ENCODE data around the gene CHMP4B.

The CHMP4B gene

DNA sequence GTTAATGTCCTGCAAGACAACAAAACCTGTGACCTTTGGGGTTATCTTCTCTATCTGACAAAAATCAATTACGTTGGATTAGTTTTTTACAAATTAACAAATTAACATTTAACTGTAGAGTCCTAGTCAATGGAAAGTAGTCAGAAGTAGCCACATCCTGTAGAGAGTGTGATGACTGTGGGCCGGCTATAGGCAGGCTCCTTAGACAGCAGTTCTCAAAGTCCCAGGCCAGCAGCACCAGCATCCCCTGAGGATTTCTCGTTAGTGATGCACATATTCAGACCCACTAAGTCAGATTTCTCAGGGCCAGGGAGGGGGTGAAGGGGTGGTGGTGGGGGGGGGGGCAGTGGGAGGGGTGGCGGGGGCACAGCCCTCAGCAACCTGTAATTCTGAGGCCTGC lies 42.1 kb upstream of the CHMP4B start:
- Histone ChIP-seq H3K9me2 (replicated peaks; ENCODE audit: insufficient read depth, low read length) (no peaks in the 10 kb centered on the region), H3K4me2 (ENCODE audit: low read depth, low read length) (no peak overlapping the region), H3K27ac (ENCODE audit: low read length) (no peak overlapping the region), H3F3A (ENCODE audit: insufficient read depth, low read length) (peaks cover 7% of the 10 kb centered on the region), H3K4me1 (ENCODE audit: low read length) (peaks cover 14% of the 10 kb centered on the region), H4K20me1 (ENCODE audit: insufficient read depth, low read length) (no peaks in the 10 kb centered on the region), H3K36me3 (replicated peaks; ENCODE audit: insufficient read depth, low read length) (no peaks in the 10 kb centered on the region), H3K4me3 (ENCODE audit: low read length) (no peak overlapping the region), H3K27me3 (replicated peaks; ENCODE audit: insufficient read depth, low read length) (no peaks in the 10 kb centered on the region), H3K79me2 (ENCODE audit: low read length) (no peaks in the 10 kb centered on the region), H3K9ac (ENCODE audit: low read length) (no peak overlapping the region), H3K9me3 (replicated peaks; ENCODE audit: insufficient read depth, low read length) (no peaks in the 10 kb centered on the region), H2AFZ (ENCODE audit: low read length) (no peak overlapping the region)
- DNase-seq, result no peak
- TF ChIP-seq EZH2 (optimal IDR thresholded peaks at IDR 0.05; ENCODE audit: low read depth, low read length) (no peak), EZH2phosphoT487 (IDR thresholded peaks at IDR 0.05; ENCODE audit: low read length) (no peak)
- TF ChIP-seq, protein P1, sequence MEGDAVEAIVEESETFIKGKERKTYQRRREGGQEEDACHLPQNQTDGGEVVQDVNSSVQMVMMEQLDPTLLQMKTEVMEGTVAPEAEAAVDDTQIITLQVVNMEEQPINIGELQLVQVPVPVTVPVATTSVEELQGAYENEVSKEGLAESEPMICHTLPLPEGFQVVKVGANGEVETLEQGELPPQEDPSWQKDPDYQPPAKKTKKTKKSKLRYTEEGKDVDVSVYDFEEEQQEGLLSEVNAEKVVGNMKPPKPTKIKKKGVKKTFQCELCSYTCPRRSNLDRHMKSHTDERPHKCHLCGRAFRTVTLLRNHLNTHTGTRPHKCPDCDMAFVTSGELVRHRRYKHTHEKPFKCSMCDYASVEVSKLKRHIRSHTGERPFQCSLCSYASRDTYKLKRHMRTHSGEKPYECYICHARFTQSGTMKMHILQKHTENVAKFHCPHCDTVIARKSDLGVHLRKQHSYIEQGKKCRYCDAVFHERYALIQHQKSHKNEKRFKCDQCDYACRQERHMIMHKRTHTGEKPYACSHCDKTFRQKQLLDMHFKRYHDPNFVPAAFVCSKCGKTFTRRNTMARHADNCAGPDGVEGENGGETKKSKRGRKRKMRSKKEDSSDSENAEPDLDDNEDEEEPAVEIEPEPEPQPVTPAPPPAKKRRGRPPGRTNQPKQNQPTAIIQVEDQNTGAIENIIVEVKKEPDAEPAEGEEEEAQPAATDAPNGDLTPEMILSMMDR (IDR thresholded peaks at IDR 0.05; ENCODE audit: low read length), result no peak

DNA sequence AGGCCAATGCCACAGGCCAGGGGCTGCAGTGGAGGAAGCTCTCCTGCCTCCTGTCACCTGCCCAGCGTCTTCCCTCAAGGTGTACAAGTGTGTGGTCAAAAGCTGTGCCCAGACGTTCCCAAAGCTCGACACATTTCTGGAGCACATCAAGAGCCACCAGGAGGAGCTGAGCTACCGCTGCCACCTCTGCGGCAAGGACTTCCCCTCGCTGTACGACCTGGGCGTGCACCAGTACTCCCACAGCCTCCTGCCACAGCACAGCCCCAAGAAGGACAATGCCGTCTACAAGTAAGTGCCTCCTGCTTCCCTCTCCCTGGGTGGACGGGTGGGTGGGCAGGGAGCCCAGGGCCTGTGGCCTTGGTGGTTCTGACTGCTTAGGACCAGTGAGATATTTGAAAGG lies 41.1 kb upstream of the CHMP4B start:
- TF ChIP-seq EZH2 (optimal IDR thresholded peaks at IDR 0.05; ENCODE audit: low read depth, low read length), result no peak
- TF ChIP-seq, protein P1 (IDR thresholded peaks at IDR 0.05; ENCODE audit: low read length), result no peak
- TF ChIP-seq EZH2phosphoT487 (IDR thresholded peaks at IDR 0.05; ENCODE audit: low read length), result no peak
- no peaks in the 10 kb centered on the region for H3K9me3 ChIP-seq (replicated peaks; ENCODE audit: insufficient read depth, low read length)
- no peaks in the 10 kb centered on the region for H3K79me2 ChIP-seq (ENCODE audit: low read length)
- no peak overlapping the region for H3K4me3 ChIP-seq (ENCODE audit: low read length)
- peaks cover 23% of the 10 kb centered on the region for H3K4me1 ChIP-seq (ENCODE audit: low read length)
- DNase-seq, result no peak
- H3K4me2 ChIP-seq (ENCODE audit: low read depth, low read length), result no peak overlapping the region
- no peak overlapping the region for H3K9ac ChIP-seq (ENCODE audit: low read length)
- H3K9me2 ChIP-seq (replicated peaks; ENCODE audit: insufficient read depth, low read length), result no peaks in the 10 kb centered on the region
- no peaks in the 10 kb centered on the region for H3K36me3 ChIP-seq (replicated peaks; ENCODE audit: insufficient read depth, low read length)
- peaks cover 17% of the 10 kb centered on the region for H3F3A ChIP-seq (ENCODE audit: insufficient read depth, low read length)
- no peaks in the 10 kb centered on the region for H4K20me1 ChIP-seq (ENCODE audit: insufficient read depth, low read length)
- H3K27ac ChIP-seq (ENCODE audit: low read length), result no peak overlapping the region
- H3K27me3 ChIP-seq (replicated peaks; ENCODE audit: insufficient read depth, low read length), result no peaks in the 10 kb centered on the region
- H2AFZ ChIP-seq (ENCODE audit: low read length), result no peak overlapping the region

DNA sequence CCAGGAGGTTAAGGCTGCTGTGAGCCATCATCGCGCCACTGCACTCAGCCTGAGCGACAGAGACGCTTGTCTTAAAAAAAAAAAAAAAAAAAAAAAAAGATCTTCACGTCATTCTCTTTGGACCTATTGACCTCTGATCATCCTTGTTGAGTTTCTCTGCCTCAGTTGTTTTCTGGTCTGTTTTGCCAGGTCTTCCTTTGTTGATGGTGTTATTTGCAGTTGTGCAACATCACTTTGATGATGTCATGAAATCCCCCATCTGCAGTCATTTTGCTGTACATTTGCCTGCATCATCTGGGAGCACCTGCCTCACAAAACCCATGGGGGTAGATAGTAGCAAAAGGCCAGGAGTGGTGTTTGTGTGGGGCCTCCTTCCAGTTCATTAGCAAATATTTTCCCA lies 39.2 kb upstream of the CHMP4B start:
- Histone ChIP-seq H3K27ac (ENCODE audit: low read length) (no peak overlapping the region), H2AFZ (ENCODE audit: low read length) (no peak overlapping the region), H3K4me2 (ENCODE audit: low read depth, low read length) (no peak overlapping the region), H3K9me2 (replicated peaks; ENCODE audit: insufficient read depth, low read length) (no peaks in the 10 kb centered on the region), H3K36me3 (replicated peaks; ENCODE audit: insufficient read depth, low read length) (no peaks in the 10 kb centered on the region), H3K9ac (ENCODE audit: low read length) (no peak overlapping the region), H4K20me1 (ENCODE audit: insufficient read depth, low read length) (no peaks in the 10 kb centered on the region), H3K79me2 (ENCODE audit: low read length) (no peaks in the 10 kb centered on the region), H3K4me3 (ENCODE audit: low read length) (no peak overlapping the region), H3K4me1 (ENCODE audit: low read length) (peaks cover 23% of the 10 kb centered on the region), H3K27me3 (replicated peaks; ENCODE audit: insufficient read depth, low read length) (no peaks in the 10 kb centered on the region), H3K9me3 (replicated peaks; ENCODE audit: insufficient read depth, low read length) (no peaks in the 10 kb centered on the region), H3F3A (ENCODE audit: insufficient read depth, low read length) (peaks cover 17% of the 10 kb centered on the region)
- TF ChIP-seq EZH2 (optimal IDR thresholded peaks at IDR 0.05; ENCODE audit: low read depth, low read length) (no peak), EZH2phosphoT487 (IDR thresholded peaks at IDR 0.05; ENCODE audit: low read length) (no peak)
- TF ChIP-seq, protein P1 (IDR thresholded peaks at IDR 0.05; ENCODE audit: low read length), result no peak
- DNase-seq, result no peak
